ENCODE data around the gene S100A14.
"Not testable (repeated sequence)": the region's sequence is repeated elsewhere in the genome, so short reads cannot be mapped to it uniquely, and the experiment has no call there.

The S100A14 gene

GRCh38 chr1:153598309-153599172 lies 17.6 kb downstream of the S100A14 start:
- no peaks in the 10 kb centered on the region for H3K9me3 ChIP-seq (ENCODE audit: control insufficient read depth in 5 of 5, low read length in 5 of 5)
- peaks cover 4 to 22% (median 16%) of the 10 kb centered on the region in 5 donors for H3K4me1 ChIP-seq (ENCODE audit: control insufficient read depth in 5 of 5, insufficient read depth in 5 of 5, low read length in 5 of 5)
- peak overlapping the region in 2 of 5 donors; percentile 35 to 61 for H3K9ac ChIP-seq (ENCODE audit: low read length in 5 of 5)
- H3K27me3 ChIP-seq (ENCODE audit: control insufficient read depth in 5 of 5, insufficient read depth in 4 of 5, low read length in 5 of 5) = no peaks in the 10 kb centered on the region
- H3K36me3 ChIP-seq (ENCODE audit: control insufficient read depth in 5 of 5, insufficient read depth in 5 of 5, low read length in 5 of 5) = no peaks in the 10 kb centered on the region
- no peak overlapping the region for H3K4me3 ChIP-seq (ENCODE audit: low read depth in 1 of 5, low read length in 5 of 5)
- peak overlapping the region; percentile 54 for H3K27ac ChIP-seq (ENCODE audit: low read depth, low read length)

GRCh38 chr1:153597206-153597605 lies 18.9 kb downstream of the S100A14 start:
- no peaks in the 10 kb centered on the region for H3K36me3 ChIP-seq (ENCODE audit: control insufficient read depth in 5 of 5, insufficient read depth in 5 of 5, low read length in 5 of 5)
- no peaks in the 10 kb centered on the region for H3K27me3 ChIP-seq (ENCODE audit: control insufficient read depth in 5 of 5, insufficient read depth in 4 of 5, low read length in 5 of 5)
- peaks cover 4 to 29% (median 19%) of the 10 kb centered on the region in 5 donors for H3K4me1 ChIP-seq (ENCODE audit: control insufficient read depth in 5 of 5, insufficient read depth in 5 of 5, low read length in 5 of 5)
- no peak overlapping the region for H3K4me3 ChIP-seq (ENCODE audit: low read depth in 1 of 5, low read length in 5 of 5)
- no peak overlapping the region for H3K27ac ChIP-seq (ENCODE audit: low read depth, low read length)
- no peak overlapping the region for H3K9ac ChIP-seq (ENCODE audit: low read length in 5 of 5)
- no peaks in the 10 kb centered on the region for H3K9me3 ChIP-seq (ENCODE audit: control insufficient read depth in 5 of 5, low read length in 5 of 5)

GRCh38 chr1:153592748-153593147 lies 23.4 kb downstream of the S100A14 start:
- Histone ChIP-seq H3K9me3 (ENCODE audit: control insufficient read depth in 5 of 5, low read length in 5 of 5) (no peaks in the 10 kb centered on the region), H3K27ac (ENCODE audit: low read depth, low read length) (no peak overlapping the region), H3K4me1 (ENCODE audit: control insufficient read depth in 5 of 5, insufficient read depth in 5 of 5, low read length in 5 of 5) (peaks cover 0 to 7% (median 0%) of the 10 kb centered on the region in 5 donors), H3K4me3 (ENCODE audit: low read depth in 1 of 5, low read length in 5 of 5) (no peak overlapping the region), H3K9ac (ENCODE audit: low read length in 5 of 5) (peak overlapping the region in 1 of 5 donors; percentile 25), H3K36me3 (ENCODE audit: control insufficient read depth in 5 of 5, insufficient read depth in 5 of 5, low read length in 5 of 5) (no peaks in the 10 kb centered on the region), H3K27me3 (ENCODE audit: control insufficient read depth in 5 of 5, insufficient read depth in 4 of 5, low read length in 5 of 5) (no peaks in the 10 kb centered on the region)

GRCh38 chr1:153588482-153588881 lies 27.6 kb downstream of the S100A14 start:
- H3K4me1 ChIP-seq (ENCODE audit: control insufficient read depth in 5 of 5, insufficient read depth in 5 of 5, low read length in 5 of 5) = peaks cover 0 to 7% (median 2%) of the 10 kb centered on the region in 5 donors
- no peak overlapping the region for H3K4me3 ChIP-seq (ENCODE audit: low read depth in 1 of 5, low read length in 5 of 5)
- no peaks in the 10 kb centered on the region for H3K27me3 ChIP-seq (ENCODE audit: control insufficient read depth in 5 of 5, insufficient read depth in 4 of 5, low read length in 5 of 5)
- H3K36me3 ChIP-seq (ENCODE audit: control insufficient read depth in 5 of 5, insufficient read depth in 5 of 5, low read length in 5 of 5) = no peaks in the 10 kb centered on the region
- H3K9ac ChIP-seq (ENCODE audit: low read length in 5 of 5) = no peak overlapping the region
- no peaks in the 10 kb centered on the region for H3K9me3 ChIP-seq (ENCODE audit: control insufficient read depth in 5 of 5, low read length in 5 of 5)
- H3K27ac ChIP-seq (ENCODE audit: low read depth, low read length) = no peak overlapping the region

GRCh38 chr1:153588033-153588432 lies 28.1 kb downstream of the S100A14 start:
- not testable (repeated sequence) for H3K36me3 ChIP-seq (ENCODE audit: control insufficient read depth in 5 of 5, insufficient read depth in 5 of 5, low read length in 5 of 5); H3K9me3 ChIP-seq (ENCODE audit: control insufficient read depth in 5 of 5, low read length in 5 of 5); H3K27ac ChIP-seq (ENCODE audit: low read depth, low read length); H3K4me3 ChIP-seq (ENCODE audit: low read depth in 1 of 5, low read length in 5 of 5); H3K9ac ChIP-seq (ENCODE audit: low read length in 5 of 5); H3K4me1 ChIP-seq (ENCODE audit: control insufficient read depth in 5 of 5, insufficient read depth in 5 of 5, low read length in 5 of 5); H3K27me3 ChIP-seq (ENCODE audit: control insufficient read depth in 5 of 5, insufficient read depth in 4 of 5, low read length in 5 of 5)

GRCh38 chr1:153587314-153587713 lies 28.8 kb downstream of the S100A14 start:
- Histone ChIP-seq H3K27ac (ENCODE audit: low read depth, low read length) (no peak overlapping the region), H3K36me3 (ENCODE audit: control insufficient read depth in 5 of 5, insufficient read depth in 5 of 5, low read length in 5 of 5) (no peaks in the 10 kb centered on the region), H3K4me3 (ENCODE audit: low read depth in 1 of 5, low read length in 5 of 5) (no peak overlapping the region), H3K9ac (ENCODE audit: low read length in 5 of 5) (no peak overlapping the region), H3K9me3 (ENCODE audit: control insufficient read depth in 5 of 5, low read length in 5 of 5) (no peaks in the 10 kb centered on the region), H3K27me3 (ENCODE audit: control insufficient read depth in 5 of 5, insufficient read depth in 4 of 5, low read length in 5 of 5) (no peaks in the 10 kb centered on the region), H3K4me1 (ENCODE audit: control insufficient read depth in 5 of 5, insufficient read depth in 5 of 5, low read length in 5 of 5) (peaks cover 0 to 2% (median 0%) of the 10 kb centered on the region in 5 donors)

- H3K27ac ChIP-seq (ENCODE audit: low read depth, low read length) = no peak overlapping the region
- peaks cover 0 to 2% (median 0%) of the 10 kb centered on the region in 5 donors for H3K4me1 ChIP-seq (ENCODE audit: control insufficient read depth in 5 of 5, insufficient read depth in 5 of 5, low read length in 5 of 5)
Observed at GRCh38 chr1:153586347-153586746, 29.8 kb downstream of the S100A14 start.

GRCh38 chr1:153585006-153585405 lies 31.1 kb downstream of the S100A14 start:
- Histone ChIP-seq H3K36me3 (ENCODE audit: control insufficient read depth in 5 of 5, insufficient read depth in 5 of 5, low read length in 5 of 5) (no peaks in the 10 kb centered on the region), H3K4me3 (ENCODE audit: low read depth in 1 of 5, low read length in 5 of 5) (no peak overlapping the region), H3K9ac (ENCODE audit: low read length in 5 of 5) (no peak overlapping the region), H3K27me3 (ENCODE audit: control insufficient read depth in 5 of 5, insufficient read depth in 4 of 5, low read length in 5 of 5) (no peaks in the 10 kb centered on the region), H3K27ac (ENCODE audit: low read depth, low read length) (no peak overlapping the region), H3K9me3 (ENCODE audit: control insufficient read depth in 5 of 5, low read length in 5 of 5) (no peaks in the 10 kb centered on the region), H3K4me1 (ENCODE audit: control insufficient read depth in 5 of 5, insufficient read depth in 5 of 5, low read length in 5 of 5) (peaks cover 0 to 2% (median 0%) of the 10 kb centered on the region in 5 donors)

More at GRCh38 chr1:153586347-153586746, 29.8 kb downstream of the S100A14 start:
- Histone ChIP-seq H3K9ac (ENCODE audit: low read length in 5 of 5) (no peak overlapping the region), H3K4me3 (ENCODE audit: low read depth in 1 of 5, low read length in 5 of 5) (no peak overlapping the region), H3K36me3 (ENCODE audit: control insufficient read depth in 5 of 5, insufficient read depth in 5 of 5, low read length in 5 of 5) (no peaks in the 10 kb centered on the region), H3K27me3 (ENCODE audit: control insufficient read depth in 5 of 5, insufficient read depth in 4 of 5, low read length in 5 of 5) (no peaks in the 10 kb centered on the region), H3K9me3 (ENCODE audit: control insufficient read depth in 5 of 5, low read length in 5 of 5) (no peaks in the 10 kb centered on the region)

- no peak overlapping the region for H3K9ac ChIP-seq (ENCODE audit: low read length in 5 of 5)
- no peak overlapping the region for H3K27ac ChIP-seq (ENCODE audit: low read depth, low read length)
- H3K36me3 ChIP-seq (ENCODE audit: control insufficient read depth in 5 of 5, insufficient read depth in 5 of 5, low read length in 5 of 5) = no peaks in the 10 kb centered on the region
- no peaks in the 10 kb centered on the region for H3K9me3 ChIP-seq (ENCODE audit: control insufficient read depth in 5 of 5, low read length in 5 of 5)
- peaks cover 0 to 2% (median 0%) of the 10 kb centered on the region in 5 donors for H3K4me1 ChIP-seq (ENCODE audit: control insufficient read depth in 5 of 5, insufficient read depth in 5 of 5, low read length in 5 of 5)
- no peak overlapping the region for H3K4me3 ChIP-seq (ENCODE audit: low read depth in 1 of 5, low read length in 5 of 5)
- no peaks in the 10 kb centered on the region for H3K27me3 ChIP-seq (ENCODE audit: control insufficient read depth in 5 of 5, insufficient read depth in 4 of 5, low read length in 5 of 5)
Observed at GRCh38 chr1:153583976-153584375, 32.1 kb downstream of the S100A14 start.

- H3K9ac ChIP-seq (ENCODE audit: low read length in 5 of 5); H3K9me3 ChIP-seq (ENCODE audit: control insufficient read depth in 5 of 5, low read length in 5 of 5); H3K4me1 ChIP-seq (ENCODE audit: control insufficient read depth in 5 of 5, insufficient read depth in 5 of 5, low read length in 5 of 5); H3K27ac ChIP-seq (ENCODE audit: low read depth, low read length); H3K36me3 ChIP-seq (ENCODE audit: control insufficient read depth in 5 of 5, insufficient read depth in 5 of 5, low read length in 5 of 5); H3K27me3 ChIP-seq (ENCODE audit: control insufficient read depth in 5 of 5, insufficient read depth in 4 of 5, low read length in 5 of 5); H3K4me3 ChIP-seq (ENCODE audit: low read depth in 1 of 5, low read length in 5 of 5): not testable (repeated sequence)
Observed at GRCh38 chr1:153583514-153583913, 32.6 kb downstream of the S100A14 start.
